HG03045 (cell line): Measurements from ENCODE around the gene MED23.

Experiments used
- ATAC-seq: cut with Tn5 transposase; IDR thresholded peaks from one replicate; pipeline ENCODE4 v1.9.1; 2021; ENCODE audit warnings: mild to moderate bottlenecking, moderate library complexity; ENCODE audit not compliant: unreplicated experiment

MED23 gene, protein sequence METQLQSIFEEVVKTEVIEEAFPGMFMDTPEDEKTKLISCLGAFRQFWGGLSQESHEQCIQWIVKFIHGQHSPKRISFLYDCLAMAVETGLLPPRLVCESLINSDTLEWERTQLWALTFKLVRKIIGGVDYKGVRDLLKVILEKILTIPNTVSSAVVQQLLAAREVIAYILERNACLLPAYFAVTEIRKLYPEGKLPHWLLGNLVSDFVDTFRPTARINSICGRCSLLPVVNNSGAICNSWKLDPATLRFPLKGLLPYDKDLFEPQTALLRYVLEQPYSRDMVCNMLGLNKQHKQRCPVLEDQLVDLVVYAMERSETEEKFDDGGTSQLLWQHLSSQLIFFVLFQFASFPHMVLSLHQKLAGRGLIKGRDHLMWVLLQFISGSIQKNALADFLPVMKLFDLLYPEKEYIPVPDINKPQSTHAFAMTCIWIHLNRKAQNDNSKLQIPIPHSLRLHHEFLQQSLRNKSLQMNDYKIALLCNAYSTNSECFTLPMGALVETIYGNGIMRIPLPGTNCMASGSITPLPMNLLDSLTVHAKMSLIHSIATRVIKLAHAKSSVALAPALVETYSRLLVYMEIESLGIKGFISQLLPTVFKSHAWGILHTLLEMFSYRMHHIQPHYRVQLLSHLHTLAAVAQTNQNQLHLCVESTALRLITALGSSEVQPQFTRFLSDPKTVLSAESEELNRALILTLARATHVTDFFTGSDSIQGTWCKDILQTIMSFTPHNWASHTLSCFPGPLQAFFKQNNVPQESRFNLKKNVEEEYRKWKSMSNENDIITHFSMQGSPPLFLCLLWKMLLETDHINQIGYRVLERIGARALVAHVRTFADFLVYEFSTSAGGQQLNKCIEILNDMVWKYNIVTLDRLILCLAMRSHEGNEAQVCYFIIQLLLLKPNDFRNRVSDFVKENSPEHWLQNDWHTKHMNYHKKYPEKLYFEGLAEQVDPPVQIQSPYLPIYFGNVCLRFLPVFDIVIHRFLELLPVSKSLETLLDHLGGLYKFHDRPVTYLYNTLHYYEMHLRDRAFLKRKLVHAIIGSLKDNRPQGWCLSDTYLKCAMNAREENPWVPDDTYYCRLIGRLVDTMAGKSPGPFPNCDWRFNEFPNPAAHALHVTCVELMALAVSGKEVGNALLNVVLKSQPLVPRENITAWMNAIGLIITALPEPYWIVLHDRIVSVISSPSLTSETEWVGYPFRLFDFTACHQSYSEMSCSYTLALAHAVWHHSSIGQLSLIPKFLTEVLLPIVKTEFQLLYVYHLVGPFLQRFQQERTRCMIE (N-terminal part only)

DNA sequence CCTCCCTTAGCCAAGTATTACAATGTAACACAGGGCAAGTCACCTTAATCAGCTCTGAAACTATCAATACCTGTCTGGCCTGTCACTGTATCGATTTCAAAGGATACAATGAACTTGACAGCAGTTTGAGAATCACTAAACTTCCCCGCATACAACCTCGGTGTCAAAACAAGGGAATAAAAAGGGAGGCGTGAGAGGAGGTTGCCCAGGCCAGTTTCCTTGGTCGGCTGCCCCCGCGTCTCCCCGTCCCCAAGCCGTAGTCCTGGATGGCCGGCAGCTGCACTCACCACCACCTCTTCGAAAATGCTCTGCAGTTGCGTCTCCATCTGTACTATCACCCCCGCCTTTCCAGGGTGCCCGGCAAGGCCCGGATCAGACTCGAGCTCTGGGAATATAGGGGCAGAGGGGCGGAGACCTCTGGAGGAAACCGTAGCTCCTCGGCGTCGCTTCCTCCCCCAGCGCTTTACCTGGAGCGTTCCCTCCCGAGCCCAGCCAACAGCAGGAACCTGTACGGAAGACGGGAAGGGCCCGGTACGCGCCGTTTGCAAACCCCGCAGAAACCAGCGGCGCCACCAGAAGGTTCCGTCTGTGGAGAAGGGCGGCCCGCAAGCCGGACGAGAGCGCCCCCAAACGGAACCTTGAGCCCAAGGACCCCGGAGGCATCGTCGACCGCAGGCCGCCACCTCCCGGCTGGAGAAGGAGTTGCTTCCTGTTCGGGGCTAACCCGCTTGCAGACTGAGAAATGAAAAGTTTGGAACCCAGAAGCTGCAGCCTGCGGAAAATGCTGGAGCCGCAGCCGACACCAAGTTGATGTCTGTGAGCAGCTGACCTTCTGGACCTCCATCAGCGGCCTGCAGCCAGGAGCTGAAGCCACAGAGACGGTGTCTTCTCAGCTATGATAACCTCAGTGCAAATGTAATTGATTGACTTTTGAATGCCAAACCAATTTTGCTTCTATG lies at the start of gene MED23:
MED23 (minus strand) TSS at position 519 of the 959 bp plus-strand sequence; CDS start at position 326, 193 bp downstream.
- peak; percentile 98 for ATAC-seq

DNA sequence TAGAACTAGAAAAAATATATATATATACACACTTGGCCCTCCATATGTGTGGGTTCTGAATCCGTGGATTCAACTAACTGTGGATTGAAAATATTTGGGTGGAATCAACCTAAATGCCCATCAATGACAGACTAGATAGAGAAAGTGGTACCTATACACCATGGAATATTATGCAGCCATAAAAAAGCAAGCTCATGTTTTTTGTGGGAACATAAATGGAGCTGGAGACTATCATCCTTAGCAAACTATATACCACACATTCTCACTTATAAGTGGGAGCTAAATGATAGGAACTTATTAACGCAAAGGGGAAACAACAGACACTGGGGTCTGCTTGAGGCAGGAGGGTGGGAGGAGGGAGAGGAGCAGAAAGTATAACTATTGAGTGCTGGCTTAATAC lies 45.1 kb upstream of the MED23 start:
- ATAC-seq: no peak

DNA sequence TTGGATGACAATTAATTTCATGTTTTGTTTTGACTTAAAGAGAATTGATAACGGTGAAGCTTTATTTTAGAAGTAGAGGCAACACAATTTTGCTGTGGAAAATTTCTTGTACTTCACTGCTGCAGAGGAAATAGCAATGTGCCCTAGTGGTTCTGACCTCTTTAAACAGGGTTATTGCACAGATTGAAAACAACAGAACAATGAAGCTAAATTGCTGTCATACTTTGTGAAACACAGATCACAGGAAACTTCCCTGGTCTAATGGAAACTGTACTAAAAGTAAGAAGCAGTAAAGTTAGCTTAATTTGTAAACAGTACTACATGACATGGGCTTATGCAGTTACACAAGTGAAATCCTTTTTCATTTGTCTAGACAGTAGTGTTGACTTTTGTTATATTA lies 41.8 kb upstream of the MED23 start:
- ATAC-seq: no peak

DNA sequence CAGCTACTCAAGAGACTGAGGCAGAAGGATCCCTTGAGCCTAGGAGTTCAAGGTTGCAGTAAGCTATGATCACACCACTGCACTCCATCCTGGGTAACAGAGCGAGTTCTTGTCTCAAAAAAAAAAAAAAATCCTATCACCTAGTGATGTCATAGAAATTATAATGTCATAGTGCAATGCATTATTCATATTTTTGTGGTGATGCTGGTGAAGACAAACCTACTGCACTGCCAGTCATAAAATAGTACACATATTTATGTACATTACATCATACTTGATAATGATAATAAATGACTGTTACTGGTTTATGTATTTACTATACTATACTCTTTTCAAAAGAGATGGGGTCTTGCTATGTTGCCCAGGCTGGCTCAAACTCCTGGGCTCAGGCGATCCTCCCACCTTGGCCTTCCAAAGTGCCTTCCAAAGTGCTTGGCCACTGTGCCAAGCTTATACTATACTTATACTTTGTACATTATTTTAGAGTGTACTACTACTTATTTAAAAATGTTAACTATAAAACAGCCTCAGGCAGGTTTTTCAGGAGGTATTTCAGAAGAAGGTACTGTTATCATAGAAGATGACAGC lies 35.6 kb upstream of the MED23 start:
- ATAC-seq: no peak

DNA sequence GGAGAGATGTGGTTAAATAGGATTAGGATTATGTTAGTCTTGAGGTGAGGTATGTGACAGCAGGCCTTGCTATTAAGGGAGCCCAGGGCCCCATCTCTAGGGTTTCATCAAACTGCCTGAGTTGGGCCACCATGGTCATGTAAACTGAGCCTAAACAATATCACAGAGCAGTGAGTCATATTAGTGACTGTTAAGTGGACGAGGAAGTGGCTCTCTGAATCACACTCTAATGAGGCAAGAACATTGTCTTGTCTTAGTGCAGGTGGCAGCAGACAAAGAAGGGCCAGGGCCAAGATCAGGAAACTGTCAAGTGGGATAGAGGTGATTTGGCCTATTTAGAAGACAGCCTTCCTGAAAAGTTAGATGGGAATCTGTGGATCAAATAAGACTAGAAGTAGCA lies 32.2 kb upstream of the MED23 start:
- no peak for ATAC-seq

DNA sequence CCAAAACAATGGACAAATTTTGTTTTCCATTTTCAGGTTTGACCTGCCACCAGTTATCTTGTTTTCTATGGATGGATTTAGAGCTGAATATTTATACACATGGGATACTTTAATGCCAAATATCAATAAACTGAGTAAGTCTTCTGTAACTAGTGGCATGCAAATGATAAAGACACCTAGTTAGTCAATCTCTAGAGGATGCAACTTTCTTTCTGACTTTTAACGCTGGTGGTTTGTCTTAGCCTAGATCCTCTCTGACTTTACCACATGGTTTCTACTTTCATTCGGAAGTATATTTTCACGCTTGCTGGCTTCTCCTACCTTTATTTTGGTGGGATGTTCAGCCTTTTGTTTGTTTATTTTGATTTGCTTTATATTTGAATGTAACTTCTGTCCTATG lies 30.2 kb upstream of the MED23 start:
- no peak for ATAC-seq

DNA sequence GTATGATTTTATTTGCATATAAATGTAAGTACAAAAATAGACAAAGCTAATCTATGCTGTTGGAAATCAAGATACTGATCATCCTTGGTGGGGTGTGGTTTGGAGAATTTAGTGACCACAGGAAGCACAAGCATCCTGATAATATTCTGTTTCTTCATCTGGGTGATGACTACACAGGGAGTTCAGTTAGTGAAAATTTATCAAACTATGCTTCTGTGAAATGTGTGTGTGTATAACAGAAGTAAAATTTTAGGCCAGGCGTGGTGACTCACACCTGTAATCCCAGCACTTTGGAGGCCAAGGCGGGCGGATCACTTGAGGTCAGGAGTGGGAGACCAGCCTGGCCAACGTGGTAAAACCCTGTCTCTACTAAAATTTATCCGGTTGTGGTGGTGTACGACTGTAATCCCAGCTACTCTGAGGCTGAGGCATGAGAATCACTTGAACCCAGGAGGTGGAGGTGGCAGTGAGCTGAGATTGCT lies 29.6 kb upstream of the MED23 start:
- no peak for ATAC-seq

DNA sequence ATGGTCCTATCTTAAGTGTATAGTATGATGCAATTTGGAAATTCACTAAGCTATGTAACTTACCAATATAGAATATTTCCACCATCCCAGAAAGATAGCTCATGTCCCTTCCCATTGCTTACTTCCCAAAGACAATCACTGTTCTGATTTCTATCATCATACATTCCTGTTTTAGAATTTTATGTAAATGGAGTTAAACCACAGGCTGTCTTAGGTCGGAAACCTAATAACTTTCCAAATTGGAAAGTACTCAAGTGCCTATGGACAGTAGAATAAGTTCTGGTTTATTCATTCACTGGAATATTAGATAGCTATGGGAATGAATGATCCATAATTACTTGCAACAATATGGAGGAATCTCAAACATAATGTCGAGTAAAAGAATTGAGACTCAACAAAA lies 29.2 kb upstream of the MED23 start:
- ATAC-seq: no peak

DNA sequence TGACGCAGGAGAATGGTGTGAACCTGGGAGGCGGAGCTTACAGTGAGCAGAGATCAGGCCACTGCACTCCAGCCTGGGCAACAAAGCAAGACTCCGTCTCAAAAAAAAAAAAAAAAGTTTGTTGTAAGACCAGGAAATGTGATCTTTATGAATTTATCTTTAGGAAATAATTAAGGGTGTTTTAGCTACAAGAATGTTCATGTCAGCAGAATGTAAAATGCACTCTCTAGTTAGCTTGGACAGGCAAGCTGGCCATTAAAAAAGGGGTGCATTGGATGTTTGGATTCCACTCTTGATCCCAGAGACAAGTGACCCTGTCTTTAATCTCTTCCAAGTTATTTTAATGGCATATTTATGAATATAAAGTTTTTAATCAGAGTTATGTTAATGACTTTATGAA lies 28.6 kb upstream of the MED23 start:
- no peak for ATAC-seq

DNA sequence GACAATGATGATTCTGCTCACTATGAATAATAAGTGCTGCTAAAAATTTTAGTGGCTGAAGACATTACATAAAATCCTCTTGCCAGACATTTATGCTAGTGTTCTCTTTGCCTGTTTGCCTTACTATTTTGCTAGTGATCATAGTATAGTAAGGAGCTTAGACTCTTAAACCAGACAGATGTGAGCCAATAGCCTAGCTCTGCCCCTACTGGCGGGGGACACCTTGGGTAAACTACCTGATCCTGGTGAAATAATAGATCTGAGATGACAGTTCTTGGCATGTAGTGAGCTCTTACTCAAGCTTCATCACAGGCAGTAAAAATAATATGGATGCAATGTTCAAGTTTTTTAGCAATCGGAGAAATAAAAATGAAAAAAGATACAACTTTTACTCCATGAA lies 27.9 kb upstream of the MED23 start:
- ATAC-seq: no peak

DNA sequence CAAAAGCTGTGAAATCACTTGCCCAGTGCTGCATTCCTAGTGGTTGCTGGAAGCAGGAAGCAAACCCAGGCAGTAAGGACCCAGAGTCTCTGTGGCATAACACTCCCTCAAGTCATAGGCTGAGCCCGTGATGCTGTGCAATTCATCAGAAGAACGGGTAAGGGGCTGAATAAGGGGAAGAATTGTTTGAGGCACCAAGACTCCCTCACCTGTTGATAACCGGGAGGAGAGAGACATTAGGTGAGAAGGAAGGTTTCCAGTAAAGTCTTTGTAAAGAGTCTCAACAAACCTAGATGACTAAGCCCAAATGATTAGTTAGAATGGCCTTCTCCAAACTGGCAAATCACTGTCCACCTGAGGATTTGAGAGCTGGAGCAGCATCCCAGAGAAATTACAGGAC lies 27.3 kb upstream of the MED23 start:
- ATAC-seq: no peak

DNA sequence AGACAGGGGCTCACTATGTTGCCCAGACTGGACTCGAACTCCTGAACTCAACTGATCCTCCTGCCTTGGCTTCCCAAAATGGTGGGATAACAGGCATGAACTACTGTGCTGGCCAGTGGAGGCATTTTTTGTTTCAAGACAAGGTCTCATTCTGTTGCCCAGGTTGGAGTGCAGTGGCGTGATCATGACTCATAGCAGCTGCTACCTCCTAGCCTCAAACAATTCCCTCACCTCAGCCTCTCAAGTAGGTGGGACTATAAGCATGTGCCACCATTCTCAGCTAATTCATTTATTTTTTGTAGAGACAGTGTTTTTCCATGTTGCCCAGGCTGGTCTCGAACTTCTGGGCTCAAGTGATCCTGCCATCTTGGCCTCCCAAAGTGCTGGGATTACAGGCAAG lies 26.3 kb upstream of the MED23 start:
- no peak for ATAC-seq

DNA sequence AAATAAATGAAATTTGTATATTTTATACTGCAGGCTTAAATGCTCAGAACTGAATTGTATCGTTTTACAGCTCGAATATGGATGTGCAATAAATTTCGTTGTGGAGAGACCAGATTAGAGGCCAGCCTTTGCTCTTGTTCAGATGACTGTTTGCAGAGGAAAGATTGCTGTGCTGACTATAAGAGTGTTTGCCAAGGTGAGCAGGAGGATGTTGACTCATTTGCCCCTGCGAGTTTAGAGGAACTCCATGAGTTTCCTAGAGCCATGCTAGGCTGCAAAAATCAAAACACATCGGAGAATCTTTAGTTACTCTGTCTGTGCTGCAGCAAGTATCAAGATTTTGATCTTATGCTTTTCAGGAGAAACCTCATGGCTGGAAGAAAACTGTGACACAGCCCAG lies 24.4 kb upstream of the MED23 start:
- ATAC-seq: no peak

DNA sequence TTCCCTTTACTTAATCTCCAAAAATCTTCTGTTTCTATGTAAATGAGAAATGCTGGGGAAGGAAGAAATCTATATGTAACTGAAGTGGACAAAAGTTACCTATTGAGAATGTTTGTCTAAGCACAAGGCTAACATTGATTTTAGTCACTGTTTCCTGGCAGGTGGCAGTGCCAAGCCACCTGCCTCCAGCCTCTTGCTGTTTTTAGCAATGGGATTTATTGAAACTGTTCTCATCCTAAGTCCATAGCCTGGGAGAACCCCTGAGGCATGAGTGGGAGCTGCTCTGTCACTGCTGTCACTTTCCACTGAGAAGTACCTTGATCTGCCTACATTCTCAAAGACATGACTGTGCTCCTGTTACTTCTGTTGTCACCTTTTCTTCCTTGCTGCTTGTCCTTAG lies 23.7 kb upstream of the MED23 start:
- ATAC-seq: no peak

DNA sequence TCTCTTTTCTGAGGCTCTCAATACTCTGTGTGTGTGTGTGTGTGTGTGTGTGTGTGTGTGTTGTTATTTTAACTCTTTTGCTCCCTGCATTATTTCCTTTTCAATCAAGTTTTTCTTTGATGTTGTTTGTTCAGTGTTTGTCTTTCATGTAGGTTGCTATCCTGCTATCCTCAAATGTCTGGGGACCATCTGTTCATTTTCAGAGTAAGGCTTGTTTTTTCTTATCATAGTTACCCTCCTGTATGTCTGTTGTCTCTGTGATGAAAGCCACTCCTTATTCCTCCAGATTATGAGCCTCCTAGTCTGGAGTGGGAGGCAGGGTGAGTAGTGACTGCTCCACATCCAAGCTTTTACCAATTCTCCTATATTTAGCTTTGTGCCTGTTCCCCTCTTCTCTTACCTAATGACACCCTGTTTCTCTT lies 18.2 kb upstream of the MED23 start:
- ATAC-seq: no peak

DNA sequence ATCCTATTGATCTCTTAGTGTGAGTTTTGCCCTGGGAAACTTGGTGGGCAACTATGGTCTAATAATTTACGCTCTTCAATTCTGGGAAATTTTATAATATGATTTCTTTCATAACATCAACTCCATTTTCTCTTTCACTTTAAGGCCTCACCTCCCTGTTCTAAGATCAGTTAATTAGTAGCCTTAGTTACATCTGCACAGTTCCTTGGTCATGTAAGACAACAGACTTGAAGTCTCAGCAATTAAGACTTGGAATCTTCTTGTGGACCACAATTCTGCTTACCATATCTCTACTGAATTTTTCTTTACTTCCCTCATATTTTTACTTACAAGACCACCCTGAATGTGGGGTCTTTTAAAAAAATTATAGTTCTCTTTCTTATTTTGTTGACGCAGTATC lies 17.8 kb upstream of the MED23 start:
- ATAC-seq: no peak

DNA sequence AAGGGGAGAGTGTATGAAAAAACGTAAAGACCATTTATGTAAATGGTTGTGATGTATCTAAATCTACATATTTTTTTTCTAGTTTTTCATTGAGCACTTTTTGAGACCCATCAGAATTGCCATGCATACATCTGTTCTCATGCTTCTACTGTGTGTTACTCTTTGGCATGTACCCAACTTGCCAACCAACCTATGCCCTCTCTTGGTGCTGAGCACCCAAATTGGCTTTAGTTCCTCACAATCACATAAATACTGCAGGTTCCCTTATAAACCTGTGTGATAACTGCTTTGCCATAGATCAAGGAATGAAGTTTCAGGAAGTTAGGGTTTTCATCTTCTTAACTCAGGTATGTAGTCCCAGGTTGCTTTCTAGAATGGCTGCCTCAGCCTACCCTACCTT lies 16.9 kb upstream of the MED23 start:
- ATAC-seq: no peak

DNA sequence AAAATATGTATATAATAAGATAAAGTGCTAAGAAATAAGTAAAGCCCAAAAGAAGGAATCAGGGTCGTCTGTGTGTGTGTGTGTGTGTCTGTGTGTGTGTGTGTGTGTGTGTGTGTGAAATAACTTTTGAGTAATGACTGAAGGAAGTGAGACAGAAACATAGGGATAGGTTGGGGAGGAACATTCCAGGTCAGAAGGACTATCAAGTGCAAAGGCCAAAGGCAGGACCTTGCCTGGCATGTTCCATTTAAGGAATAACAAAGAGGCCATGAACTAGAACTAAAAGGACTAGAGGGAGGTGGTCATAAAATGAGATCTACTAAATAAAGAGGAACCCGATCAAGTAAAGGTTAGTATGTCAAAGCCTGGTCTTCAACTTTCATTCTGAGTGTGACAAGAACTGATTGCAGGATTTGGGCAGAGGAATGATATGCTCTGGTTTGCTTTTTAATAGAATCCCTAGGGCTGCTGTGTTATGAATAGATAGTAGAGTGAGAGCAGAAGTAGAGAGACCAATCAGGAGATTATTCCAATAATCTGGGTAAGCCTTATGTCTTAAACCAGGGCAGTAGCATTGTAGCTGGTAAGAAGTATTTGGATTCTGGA lies 15.9 kb upstream of the MED23 start:
- ATAC-seq: no peak

DNA sequence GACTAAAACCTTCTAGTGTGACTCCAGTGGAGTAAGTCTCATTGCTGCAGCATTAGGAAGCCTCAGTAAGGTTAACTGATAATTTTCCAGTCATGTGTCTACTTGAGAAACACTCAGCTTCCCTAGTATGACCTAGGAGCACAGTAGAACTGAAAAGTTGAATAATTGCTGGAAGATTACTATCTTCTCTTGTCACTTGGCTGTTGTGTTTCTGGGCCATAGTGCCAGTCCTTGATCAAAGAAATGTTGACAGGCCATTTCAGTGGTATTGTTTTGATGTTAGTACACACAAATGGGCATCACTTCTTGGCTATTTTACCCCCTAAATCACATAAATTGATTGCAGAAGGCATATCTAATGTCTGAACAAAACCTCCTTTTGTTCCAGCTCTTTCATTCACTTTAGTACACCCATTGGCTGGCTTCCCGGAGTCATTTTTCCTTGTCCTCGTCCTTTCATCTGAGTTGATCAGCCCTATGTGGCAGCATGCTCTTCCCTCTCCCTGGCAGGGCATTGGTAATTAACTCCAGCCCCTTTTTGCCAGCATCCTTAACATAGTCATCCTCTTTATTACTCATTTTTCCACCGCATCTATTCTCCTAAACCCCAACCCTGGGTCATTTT lies 15.1 kb upstream of the MED23 start:
- no peak for ATAC-seq
